Body of pancreas (tissue), 4 donors: ENCODE results near the gene FHL2. TPM values are rescaled to one million over a fixed set of nuclear protein-coding genes. Genes with fewer than 3 reads are reported as not detected.

Experiments used
- ATAC-seq: fragments of 150-250 bp; one replicate; pipeline ENCODE4 v1.9.1; 2016
- DNase-seq, 4 donors: peaks; one replicate each; pipeline ENCODE4 v3.0.0-alpha.2; 2019
- H3K27ac ChIP-seq, 4 donors: fragments of 200-600 bp; sonication (generic); 1 replicate in 3 of 4; 2 replicates in 1 of 4; pipeline versions ENCODE4 v1.5.1 to v1.6.1; 2016 to 2019; ENCODE audit warnings: mild to moderate bottlenecking in 1 of 4, mixed read lengths in 1 of 4, moderate library complexity in 1 of 4
- H3K27me3 ChIP-seq, 2 donors: fragments of 200-600 bp; sonication (generic); one replicate each; pipeline ENCODE4 v1.6.0; 2016; ENCODE audit warnings: mild to moderate bottlenecking in 1 of 2
- H3K36me3 ChIP-seq, 2 donors: fragments of 200-600 bp; sonication (generic); replicated peaks in 1 of 2; 2 replicates each; pipeline ENCODE4 v1.5.1; 2016; ENCODE audit warnings: low read depth in 2 of 2; ENCODE audit not compliant: insufficient read depth in 1 of 2
- H3K4me1 ChIP-seq: fragments of 200-600 bp; sonication (generic); one replicate; pipeline ENCODE4 v1.6.0; 2016
- H3K4me3 ChIP-seq, 2 donors: fragments of 200-600 bp; sonication (generic); 1 replicate in 1 of 2; 2 replicates in 1 of 2; pipeline ENCODE4 v1.5.1; 2016 to 2019
- H3K9me3 ChIP-seq, 3 donors: fragments of 200-600 bp; sonication (generic); 1 replicate in 2 of 3; 2 replicates in 1 of 3; pipeline ENCODE4 v1.5.1; 2016
- POLR2A ChIP-seq, 3 donors: fragments of 450-650 bp; IDR thresholded peaks; one replicate each; pipeline ENCODE4 v1.6.1; 2016; ENCODE audit warnings: antibody characterized with exemption in 3 of 3, mild to moderate bottlenecking in 2 of 3
- WGBS, 2 donors: methylation state at CpG; one replicate each; pipeline ENCODE4 v1.1.5; 2017; 5-methylcytosine and 5-hydroxymethylcytosine counted together
- intact Hi-C: fragments of 100-400 bp; cut with DNase I; formaldehyde crosslinking; loops from one replicate; pipeline ENCODE4 v1.15.1; 2023
- total RNA-seq, 2 donors: library from RNA; depleted of rRNA; stranded (reverse); fragments of >200 nt; gene quantifications; one replicate each; pipeline ENCODE4 v1.1.0, GENCODE V29; 2016
- TF ChIP-seq, protein P1 (sequence below), 7 experiments: fragments of 450-650 bp in 4 of 7; fragments of 200-600 bp in 3 of 7; sonication (generic) in 3 of 7; IDR thresholded peaks; one replicate each; pipeline ENCODE4 v1.5.1; 2016 to 2019; ENCODE audit warnings: antibody characterized with exemption in 7 of 7

Gene FHL2
- total RNA-seq, 2 donors from 2014 or later, result 3.6 to 21.8 TPM

DNA sequence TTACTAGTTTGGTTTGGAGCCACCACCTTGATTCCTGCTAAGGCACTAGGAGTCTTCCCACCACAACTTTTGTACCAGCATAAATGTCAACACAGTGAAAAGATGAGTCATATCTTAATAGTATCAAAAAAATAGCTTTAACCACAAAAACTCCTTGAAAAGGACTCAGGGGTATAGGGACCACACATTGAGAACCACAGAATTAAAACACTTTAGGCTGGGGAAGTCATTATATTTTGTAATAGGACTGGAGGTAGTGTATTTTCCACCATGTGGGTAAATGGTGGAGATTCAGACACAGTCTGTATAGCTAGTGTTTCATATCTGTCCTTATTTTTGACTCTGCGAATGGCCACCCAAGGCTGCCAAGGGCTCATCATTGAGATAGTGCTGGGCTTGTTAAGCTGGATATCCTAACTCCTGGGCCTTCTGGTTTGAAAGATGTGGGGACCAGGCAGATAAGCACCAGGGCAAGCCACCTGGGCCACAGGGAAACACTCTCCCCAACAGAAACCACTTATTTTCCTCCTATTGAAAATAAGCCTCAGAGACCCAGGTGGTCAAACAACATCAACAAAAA, 19.1 kb upstream of the FHL2 start:
- intact Hi-C loops, result no loop called here
- WGBS, 2 donors, result 94 to 100% methylated on average over 1 of the region's 1 CpG
- DNase-seq (no peak), ATAC-seq (no peak)
- H3K4me3 ChIP-seq, result no peak overlapping the region
- no peaks in the 10 kb centered on the region for H3K9me3 ChIP-seq
- no peaks in the 10 kb centered on the region for H3K27me3 ChIP-seq
- no peaks in the 10 kb centered on the region for H3K4me1 ChIP-seq
- TF ChIP-seq, protein P1, sequence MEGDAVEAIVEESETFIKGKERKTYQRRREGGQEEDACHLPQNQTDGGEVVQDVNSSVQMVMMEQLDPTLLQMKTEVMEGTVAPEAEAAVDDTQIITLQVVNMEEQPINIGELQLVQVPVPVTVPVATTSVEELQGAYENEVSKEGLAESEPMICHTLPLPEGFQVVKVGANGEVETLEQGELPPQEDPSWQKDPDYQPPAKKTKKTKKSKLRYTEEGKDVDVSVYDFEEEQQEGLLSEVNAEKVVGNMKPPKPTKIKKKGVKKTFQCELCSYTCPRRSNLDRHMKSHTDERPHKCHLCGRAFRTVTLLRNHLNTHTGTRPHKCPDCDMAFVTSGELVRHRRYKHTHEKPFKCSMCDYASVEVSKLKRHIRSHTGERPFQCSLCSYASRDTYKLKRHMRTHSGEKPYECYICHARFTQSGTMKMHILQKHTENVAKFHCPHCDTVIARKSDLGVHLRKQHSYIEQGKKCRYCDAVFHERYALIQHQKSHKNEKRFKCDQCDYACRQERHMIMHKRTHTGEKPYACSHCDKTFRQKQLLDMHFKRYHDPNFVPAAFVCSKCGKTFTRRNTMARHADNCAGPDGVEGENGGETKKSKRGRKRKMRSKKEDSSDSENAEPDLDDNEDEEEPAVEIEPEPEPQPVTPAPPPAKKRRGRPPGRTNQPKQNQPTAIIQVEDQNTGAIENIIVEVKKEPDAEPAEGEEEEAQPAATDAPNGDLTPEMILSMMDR (IDR thresholded peaks at IDR 0.05), result no peak
- TF ChIP-seq POLR2A (IDR thresholded peaks at IDR 0.05), result no peak
- H3K36me3 ChIP-seq, result no peaks in the 10 kb centered on the region
- H3K27ac ChIP-seq, result no peak overlapping the region

GRCh38 chr2:105416156-105416555, 17.3 kb upstream of the FHL2 start:
- no peak for DNase-seq
- Histone ChIP-seq H3K36me3 (no peaks in the 10 kb centered on the region), H3K9me3 (no peaks in the 10 kb centered on the region), H3K4me3 (no peak overlapping the region), H3K27ac (no peak overlapping the region), H3K27me3 (no peaks in the 10 kb centered on the region), H3K4me1 (no peaks in the 10 kb centered on the region)
- ATAC-seq, result no peak
- intact Hi-C loops, result no loop called here
- 55 to 59% methylated on average over 3 of the region's 3 CpGs for WGBS, 2 donors
- TF ChIP-seq, protein P1 (IDR thresholded peaks at IDR 0.05), result no peak
- no peak for TF ChIP-seq POLR2A (IDR thresholded peaks at IDR 0.05)

- H3K9me3 ChIP-seq, result no peaks in the 10 kb centered on the region
- ATAC-seq, result no peak
- 57 to 81% methylated on average over 4 of the region's 4 CpGs for WGBS, 2 donors
- H3K27me3 ChIP-seq, result no peaks in the 10 kb centered on the region
- H3K27ac ChIP-seq, result no peak overlapping the region
- DNase-seq, result no peak
- H3K36me3 ChIP-seq, result no peaks in the 10 kb centered on the region
- no peak overlapping the region for H3K4me3 ChIP-seq
- TF ChIP-seq, protein P1 (IDR thresholded peaks at IDR 0.05), result no peak
- no peak for TF ChIP-seq POLR2A (IDR thresholded peaks at IDR 0.05)
- H3K4me1 ChIP-seq, result no peaks in the 10 kb centered on the region
- intact Hi-C loops, result no loop called here
Observed at GRCh38 chr2:105415007-105415406, 16.2 kb upstream of the FHL2 start.

GRCh38 chr2:105413206-105413605, 14.4 kb upstream of the FHL2 start:
- Histone ChIP-seq H3K27me3 (no peaks in the 10 kb centered on the region), H3K4me1 (no peaks in the 10 kb centered on the region), H3K4me3 (no peak overlapping the region), H3K36me3 (no peaks in the 10 kb centered on the region), H3K9me3 (no peaks in the 10 kb centered on the region), H3K27ac (no peak overlapping the region)
- DNase-seq (no peak), ATAC-seq (no peak)
- TF ChIP-seq, protein P1 (IDR thresholded peaks at IDR 0.05), result no peak
- no peak for TF ChIP-seq POLR2A (IDR thresholded peaks at IDR 0.05)
- 61 to 71% methylated on average over 5 of the region's 5 CpGs for WGBS, 2 donors
- intact Hi-C loops, result no loop called here

DNA sequence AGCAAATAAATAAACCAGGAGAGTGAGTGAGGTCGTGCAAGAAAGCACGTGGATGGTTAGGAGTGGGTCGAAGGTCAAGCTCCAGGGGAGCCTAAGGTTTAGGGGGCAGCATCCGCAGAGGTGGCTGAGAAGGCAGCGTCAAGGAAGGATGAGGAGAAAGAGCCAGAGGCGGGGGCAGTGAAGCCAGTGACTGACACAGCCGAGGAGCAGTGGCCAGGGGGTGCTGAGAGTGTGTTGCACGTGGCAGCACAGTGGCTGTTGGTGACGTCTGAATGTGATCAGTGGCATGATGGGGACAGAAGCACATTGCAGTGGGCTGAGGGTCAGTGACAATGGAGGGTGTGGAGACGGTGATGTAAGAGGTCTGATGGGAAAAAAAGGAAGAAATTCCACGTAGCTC, 13.7 kb upstream of the FHL2 start:
- Histone ChIP-seq H3K36me3 (no peaks in the 10 kb centered on the region), H3K27me3 (no peaks in the 10 kb centered on the region), H3K4me1 (no peaks in the 10 kb centered on the region), H3K4me3 (no peak overlapping the region), H3K9me3 (no peaks in the 10 kb centered on the region), H3K27ac (no peak overlapping the region)
- DNase-seq (no peak), ATAC-seq (no peak)
- WGBS, 2 donors, result 56 to 61% methylated on average over 11 of the region's 11 CpGs
- TF ChIP-seq POLR2A (IDR thresholded peaks at IDR 0.05), result no peak
- TF ChIP-seq, protein P1 (IDR thresholded peaks at IDR 0.05), result no peak
- intact Hi-C loops, result no loop called here
